Astrocyte (in vitro differentiated cells and primary cell): ENCODE measurements around the gene POU3F3. TPM values are rescaled to one million over a fixed set of nuclear protein-coding genes. Genes with fewer than 3 reads are reported as not detected.

Source experiments
- DNase-seq: peaks from one replicate; pipeline ENCODE4 v3.0.0-alpha.2; 2010; ENCODE audit warnings: low read depth
- FAIRE-seq: peaks from 2 replicates; lab custom pipeline; 2011; peaks lifted over from hg19 to GRCh38; lab: Jason Lieb, UNC
- H2AFZ ChIP-seq: 2 replicates; pipeline ENCODE4 v1.6.0; 2012; ENCODE audit warnings: low read depth, low read length, inconsistent platforms
- H3K27ac ChIP-seq: 2 replicates; pipeline ENCODE4 v1.5.1; 2011; ENCODE audit warnings: low read depth, low read length, inconsistent platforms
- H3K27me3 ChIP-seq: 2 replicates; pipeline ENCODE4 v1.6.0; 2011; ENCODE audit warnings: low read length, inconsistent platforms; ENCODE audit not compliant: insufficient read depth
- H3K36me3 ChIP-seq: 2 replicates; pipeline ENCODE4 v1.5.1; 2011; ENCODE audit warnings: low read length, inconsistent platforms; ENCODE audit not compliant: insufficient read depth
- H3K4me1 ChIP-seq: 2 replicates; pipeline ENCODE4 v1.5.1; 2011; ENCODE audit warnings: low read length, inconsistent platforms; ENCODE audit not compliant: insufficient read depth
- H3K4me2 ChIP-seq: 2 replicates; pipeline ENCODE4 v1.6.0; 2012; ENCODE audit warnings: low read length, inconsistent platforms
- H3K4me3 ChIP-seq: 2 replicates; pipeline ENCODE4 v1.5.1; 2011; ENCODE audit warnings: low read depth, mild to moderate bottlenecking, low read length, inconsistent platforms; ENCODE audit not compliant: insufficient read depth
- H3K79me2 ChIP-seq: 2 replicates; pipeline ENCODE4 v1.6.0; 2012; ENCODE audit warnings: mild to moderate bottlenecking, low read length, inconsistent platforms; ENCODE audit not compliant: insufficient read depth
- H3K9ac ChIP-seq: 2 replicates; pipeline ENCODE4 v1.6.0; 2012; ENCODE audit warnings: mild to moderate bottlenecking, low read length, inconsistent platforms
- H3K9me3 ChIP-seq: 2 replicates; pipeline ENCODE4 v1.5.1; 2012; ENCODE audit warnings: low read depth, mild to moderate bottlenecking, low read length, inconsistent platforms; ENCODE audit not compliant: insufficient read depth
- H4K20me1 ChIP-seq: 2 replicates; pipeline ENCODE4 v1.6.0; 2012; ENCODE audit warnings: low read length, inconsistent platforms; ENCODE audit not compliant: insufficient read depth
- H3K27ac Mint-ChIP-seq: one replicate; pipeline ENCODE4 v1.8.0; 2021; ENCODE audit warnings: mild to moderate bottlenecking, mixed read lengths; ENCODE audit not compliant: unreplicated experiment
- H3K27me3 Mint-ChIP-seq: one replicate; pipeline ENCODE4 v1.8.0; 2021; ENCODE audit warnings: low read depth, mixed read lengths; ENCODE audit not compliant: unreplicated experiment
- H3K36me3 Mint-ChIP-seq: one replicate; pipeline ENCODE4 v1.8.0; 2021; ENCODE audit warnings: low read depth, mixed read lengths; ENCODE audit not compliant: unreplicated experiment
- H3K4me1 Mint-ChIP-seq: one replicate; pipeline ENCODE4 v1.8.0; 2021; ENCODE audit warnings: low read depth, mixed read lengths; ENCODE audit not compliant: unreplicated experiment
- H3K4me3 Mint-ChIP-seq: one replicate; pipeline ENCODE4 v1.8.0; 2021; ENCODE audit warnings: mild to moderate bottlenecking, moderate library complexity, mixed read lengths; ENCODE audit not compliant: unreplicated experiment
- H3K9me3 Mint-ChIP-seq: one replicate; pipeline ENCODE4 v1.8.0; 2021; ENCODE audit warnings: mild to moderate bottlenecking, mixed read lengths; ENCODE audit not compliant: unreplicated experiment
- EZH2 ChIP-seq: IDR thresholded peaks from 2 replicates; pipeline ENCODE4 v1.6.1; 2012; ENCODE audit warnings: mild to moderate bottlenecking, low read length, inconsistent platforms; ENCODE audit not compliant: insufficient read depth
- total RNA-seq: library from RNA; stranded (reverse); gene quantifications from 2 replicates; pipeline ENCODE4 v1.2.1, GENCODE V29; 2021
- TF ChIP-seq, protein P1 (sequence below): IDR thresholded peaks from 2 replicates; pipeline ENCODE4 v1.5.1; 2011; ENCODE audit warnings: low read depth, mild to moderate bottlenecking, inconsistent platforms, low read length, moderate library complexity; ENCODE audit not compliant: insufficient read depth

Gene POU3F3
- total RNA-seq, 1 donor from 2014 or later = 0.09 TPM

DNA sequence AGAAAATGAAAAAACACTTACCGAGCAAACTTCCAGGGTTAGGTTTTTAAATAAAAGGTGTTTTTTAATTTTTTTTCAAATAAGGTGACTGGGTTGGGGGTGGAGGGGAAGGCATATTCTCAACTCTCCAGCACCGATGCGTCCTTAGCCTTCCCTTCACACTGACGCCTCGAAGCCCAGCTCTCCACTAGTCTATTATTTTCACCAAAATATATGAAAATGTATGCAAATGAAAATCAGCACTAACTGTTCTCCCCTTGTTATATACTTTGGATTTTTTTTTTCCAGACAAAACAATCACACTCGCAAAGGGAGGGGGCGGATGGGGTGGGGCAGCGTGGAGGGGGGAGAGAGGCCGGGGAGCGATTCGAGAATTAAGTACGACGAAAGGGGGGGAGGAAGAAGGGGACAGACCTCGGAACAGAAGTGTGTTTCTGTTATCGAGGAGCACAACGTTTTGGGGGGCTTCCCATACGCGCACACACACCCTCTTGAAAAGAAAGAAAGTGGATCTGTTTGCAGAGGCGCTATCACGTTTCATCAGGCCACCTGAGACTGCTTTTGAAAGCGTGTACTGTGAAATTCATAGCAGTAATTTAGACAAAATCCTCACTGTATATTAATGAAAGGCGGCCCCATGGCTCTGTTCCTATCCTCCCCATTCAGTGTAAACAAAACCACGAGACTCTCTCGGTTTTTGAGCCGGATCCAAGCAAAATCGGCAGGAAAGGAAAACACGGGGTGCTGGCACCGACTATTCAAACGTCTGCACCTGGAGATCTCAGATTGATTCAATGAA lies 2.4 kb upstream of the POU3F3 start:
- H4K20me1 ChIP-seq = peaks cover 8% of the 10 kb centered on the region
- DNase-seq = no peak
- peak overlapping the region; percentile 74 for H3K9ac ChIP-seq
- H3K27ac ChIP-seq = peak overlapping the region; percentile 64
- TF ChIP-seq, protein P1, sequence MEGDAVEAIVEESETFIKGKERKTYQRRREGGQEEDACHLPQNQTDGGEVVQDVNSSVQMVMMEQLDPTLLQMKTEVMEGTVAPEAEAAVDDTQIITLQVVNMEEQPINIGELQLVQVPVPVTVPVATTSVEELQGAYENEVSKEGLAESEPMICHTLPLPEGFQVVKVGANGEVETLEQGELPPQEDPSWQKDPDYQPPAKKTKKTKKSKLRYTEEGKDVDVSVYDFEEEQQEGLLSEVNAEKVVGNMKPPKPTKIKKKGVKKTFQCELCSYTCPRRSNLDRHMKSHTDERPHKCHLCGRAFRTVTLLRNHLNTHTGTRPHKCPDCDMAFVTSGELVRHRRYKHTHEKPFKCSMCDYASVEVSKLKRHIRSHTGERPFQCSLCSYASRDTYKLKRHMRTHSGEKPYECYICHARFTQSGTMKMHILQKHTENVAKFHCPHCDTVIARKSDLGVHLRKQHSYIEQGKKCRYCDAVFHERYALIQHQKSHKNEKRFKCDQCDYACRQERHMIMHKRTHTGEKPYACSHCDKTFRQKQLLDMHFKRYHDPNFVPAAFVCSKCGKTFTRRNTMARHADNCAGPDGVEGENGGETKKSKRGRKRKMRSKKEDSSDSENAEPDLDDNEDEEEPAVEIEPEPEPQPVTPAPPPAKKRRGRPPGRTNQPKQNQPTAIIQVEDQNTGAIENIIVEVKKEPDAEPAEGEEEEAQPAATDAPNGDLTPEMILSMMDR = no peak
- peak; percentile 13 for TF ChIP-seq EZH2
- no peaks in the 10 kb centered on the region for H3K36me3 ChIP-seq
- peaks cover 32% of the 10 kb centered on the region for H3K27me3 ChIP-seq
- Mint-ChIP-seq H3K4me3 (no peak overlapping the region), H3K9me3 (peaks cover 15% of the 10 kb centered on the region), H3K4me1 (peaks cover 2% of the 10 kb centered on the region), H3K27me3 (peaks cover 77% of the 10 kb centered on the region), H3K36me3 (peaks cover 1% of the 10 kb centered on the region), H3K27ac (no peak overlapping the region)
- peak overlapping the region; percentile 98 for H3K4me2 ChIP-seq
- H3K4me1 ChIP-seq = peaks cover 17% of the 10 kb centered on the region
- no peak for FAIRE-seq
- no peak overlapping the region for H2AFZ ChIP-seq
- H3K9me3 ChIP-seq = no peaks in the 10 kb centered on the region
- H3K4me3 ChIP-seq = peak overlapping the region; percentile 77
- H3K79me2 ChIP-seq = peaks cover 48% of the 10 kb centered on the region

DNA sequence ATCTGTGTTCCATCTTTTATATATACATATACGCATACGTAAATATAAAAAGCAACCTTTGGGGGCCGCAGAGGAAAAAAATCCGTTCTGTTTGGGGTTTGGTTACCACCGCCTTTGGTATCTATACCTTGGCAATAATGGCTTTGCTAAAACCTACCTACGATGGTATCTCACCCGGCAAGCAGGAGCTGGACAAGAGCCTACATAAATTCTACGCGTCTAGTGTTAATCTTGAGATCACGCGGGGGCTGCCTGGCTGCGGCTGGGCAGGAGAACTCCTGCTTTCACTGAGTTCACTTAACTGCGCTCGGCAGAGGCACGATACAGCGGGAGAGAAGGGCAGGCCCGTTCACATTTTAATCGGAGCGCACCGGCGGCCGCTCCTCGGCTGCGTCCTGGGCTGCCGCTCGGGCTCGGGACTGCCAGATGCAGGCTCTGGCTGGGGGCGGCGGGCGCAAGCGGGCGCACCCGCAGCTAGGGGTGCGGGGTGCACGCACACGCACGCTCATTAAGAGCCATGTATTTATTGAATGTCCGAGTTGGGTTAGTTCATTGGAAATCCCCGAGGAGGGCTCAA lies 1.7 kb upstream of the POU3F3 start:
- peak overlapping the region; percentile 98 for H3K4me2 ChIP-seq
- Mint-ChIP-seq H3K9me3 (peaks cover 15% of the 10 kb centered on the region), H3K4me3 (no peak overlapping the region), H3K36me3 (peaks cover 1% of the 10 kb centered on the region), H3K27me3 (peaks cover 73% of the 10 kb centered on the region), H3K27ac (peak overlapping the region; percentile 72), H3K4me1 (peaks cover 2% of the 10 kb centered on the region)
- H3K27me3 ChIP-seq = peaks cover 27% of the 10 kb centered on the region
- peaks cover 10% of the 10 kb centered on the region for H3K4me1 ChIP-seq
- peak; percentile 50 for TF ChIP-seq EZH2
- TF ChIP-seq, protein P1 = no peak
- H3K27ac ChIP-seq = peak overlapping the region; percentile 64
- H3K4me3 ChIP-seq = peak overlapping the region; percentile 77
- FAIRE-seq (no peak), DNase-seq (no peak)
- H3K9me3 ChIP-seq = no peaks in the 10 kb centered on the region
- no peaks in the 10 kb centered on the region for H3K36me3 ChIP-seq
- peaks cover 9% of the 10 kb centered on the region for H4K20me1 ChIP-seq
- H3K79me2 ChIP-seq = peaks cover 46% of the 10 kb centered on the region
- H3K9ac ChIP-seq = peak overlapping the region; percentile 74
- peak overlapping the region; percentile 49 for H2AFZ ChIP-seq
